BLaER1 treated with 17β-estradiol and CSF1 and Interleukin-3, amounts not matched to agents 10 nM and 100 nM (cell line): ENCODE results near the gene FAM13A.
"Not testable (repeated sequence)": the region's sequence is repeated elsewhere in the genome, so short reads cannot be mapped to it uniquely, and the experiment has no call there.

Experiments used
- H3K27ac ChIP-seq, 11 experiments: shearing (Covaris generic); formaldehyde crosslinking; 2 replicates each; pipeline ENCODE4 v1.8.1; 2022
- H3K27me3 ChIP-seq, 11 experiments: shearing (Covaris generic); formaldehyde crosslinking; 2 replicates each; pipeline ENCODE4 v1.8.1; 2022
- H3K36me3 ChIP-seq, 11 experiments: shearing (Covaris generic); formaldehyde crosslinking; 2 replicates each; pipeline ENCODE4 v1.8.1; 2022
- H3K4me1 ChIP-seq, 10 experiments: shearing (Covaris generic); formaldehyde crosslinking; 2 replicates each; pipeline ENCODE4 v1.8.1; 2022
- H3K4me2 ChIP-seq, 11 experiments: shearing (Covaris generic); formaldehyde crosslinking; 2 replicates each; pipeline ENCODE4 v1.8.1; 2022
- H3K4me3 ChIP-seq, 10 experiments: shearing (Covaris generic); formaldehyde crosslinking; 2 replicates each; pipeline ENCODE4 v1.8.1; 2022
- H3K9ac ChIP-seq, 11 experiments: shearing (Covaris generic); formaldehyde crosslinking; 2 replicates each; pipeline ENCODE4 v1.8.1; 2022
- H3K9me3 ChIP-seq, 11 experiments: shearing (Covaris generic); formaldehyde crosslinking; replicated peaks in 1 of 11; 2 replicates each; pipeline ENCODE4 v1.8.1; 2022
- H4K20me1 ChIP-seq, 11 experiments: shearing (Covaris generic); formaldehyde crosslinking; 2 replicates each; pipeline ENCODE4 v1.8.1; 2022
- Cebpa-rat ChIP-seq, 11 experiments: shearing (Covaris generic); IDR thresholded peaks; 2 replicates each; pipeline ENCODE4 v1.8.1; 2022

Gene FAM13A

DNA sequence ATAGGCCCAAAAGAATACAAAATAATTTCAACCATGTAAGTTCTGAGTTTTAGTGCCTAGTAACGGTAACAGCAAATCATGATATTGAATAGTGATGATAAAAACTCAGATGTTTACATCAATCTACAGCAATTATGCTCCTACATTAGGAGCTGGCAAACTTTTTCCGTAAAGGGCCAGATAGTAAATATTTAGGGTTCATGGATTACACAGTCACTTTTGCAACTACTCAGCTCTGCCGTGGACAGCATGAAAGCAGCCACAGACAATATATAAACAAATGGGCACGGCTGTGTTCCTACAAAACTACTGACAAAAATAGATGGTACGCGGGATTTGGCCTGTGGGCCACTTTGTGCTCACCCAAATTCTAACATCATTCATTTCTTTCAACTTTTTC is 191.5 kb downstream of the FAM13A start:
- no peak overlapping the region for H3K9ac ChIP-seq
- H3K27me3 ChIP-seq: no peaks in the 10 kb centered on the region

DNA sequence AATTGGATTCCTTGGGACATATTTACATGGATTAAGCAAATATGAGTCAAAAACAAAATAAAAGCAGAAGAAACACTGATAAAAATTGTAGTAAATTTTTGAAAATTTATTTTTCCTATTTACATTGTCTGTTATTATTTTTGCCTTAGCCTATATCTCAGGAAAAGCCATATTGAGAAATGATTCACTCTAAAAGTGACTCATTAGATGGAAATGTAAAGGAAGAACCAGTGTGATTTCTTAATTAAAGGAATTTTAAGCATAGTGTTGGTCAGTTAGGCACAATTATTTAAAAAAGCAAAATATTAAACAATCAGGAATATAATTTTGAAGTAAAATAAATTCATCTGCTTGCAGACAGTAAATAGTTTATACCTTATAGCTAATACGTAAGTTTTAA is 191.9 kb downstream of the FAM13A start:
- Histone ChIP-seq H4K20me1 (no peaks in the 10 kb centered on the region), H3K27ac (no peak overlapping the region), H3K4me1 (peaks cover 0 to 58% (median 12%) of the 10 kb centered on the region in 10 experiments; a peak in 14 of 20 replicates), H3K4me3 (no peak overlapping the region), H3K9ac (no peak overlapping the region), H3K36me3 (no peaks in the 10 kb centered on the region), H3K4me2 (peak overlapping the region in 4 of 11 experiments; percentile 1 to 38 (median 20); a peak in 5 of 22 replicates), H3K27me3 (no peaks in the 10 kb centered on the region), H3K9me3 (no peaks in the 10 kb centered on the region)
- TF ChIP-seq Cebpa-rat (IDR thresholded peaks at IDR 0.05): no peak

More for the DNA sequence above, 191.5 kb downstream of the FAM13A start:
- H4K20me1 ChIP-seq: no peaks in the 10 kb centered on the region
- no peaks in the 10 kb centered on the region for H3K9me3 ChIP-seq
- no peaks in the 10 kb centered on the region for H3K36me3 ChIP-seq
- peak overlapping the region in 3 of 11 experiments; percentile 1 to 38 (median 19); a peak in 3 of 22 replicates for H3K4me2 ChIP-seq
- H3K4me1 ChIP-seq: peaks cover 0 to 54% (median 7%) of the 10 kb centered on the region in 10 experiments; a peak in 14 of 20 replicates
- H3K27ac ChIP-seq: no peak overlapping the region
- no peak for TF ChIP-seq Cebpa-rat (IDR thresholded peaks at IDR 0.05)
- H3K4me3 ChIP-seq: no peak overlapping the region

DNA sequence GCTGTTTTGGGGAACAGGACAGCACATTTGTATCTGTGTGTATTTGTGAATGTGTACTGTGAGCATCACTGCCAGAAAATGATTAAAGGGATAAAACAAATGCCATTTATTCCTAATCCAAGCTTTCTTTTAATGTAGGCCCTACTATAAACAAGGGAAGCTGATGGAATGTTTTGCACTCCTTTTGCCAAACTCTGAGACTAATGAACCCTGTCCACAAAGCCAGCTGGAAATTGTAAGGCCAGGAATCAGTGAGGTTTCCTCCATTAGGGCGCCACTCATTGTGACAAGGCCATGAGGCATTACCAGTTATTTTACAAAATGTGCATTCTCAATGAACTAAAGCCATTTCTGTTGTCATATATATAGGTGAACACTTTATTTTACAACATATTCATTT is 196.4 kb downstream of the FAM13A start:
- Histone ChIP-seq H3K4me1 (peaks cover 19 to 97% (median 42%) of the 10 kb centered on the region in 10 experiments), H3K27me3 (no peaks in the 10 kb centered on the region), H3K9me3 (no peaks in the 10 kb centered on the region), H3K27ac (peak overlapping the region; percentile 79 to 96 (median 87); a peak in 19 of 22 replicates), H3K9ac (peak overlapping the region in 3 of 11 experiments; percentile 43 to 82 (median 78); a peak in 6 of 22 replicates), H3K36me3 (no peaks in the 10 kb centered on the region), H4K20me1 (no peaks in the 10 kb centered on the region), H3K4me2 (peak overlapping the region in 8 of 11 experiments; percentile 25 to 94 (median 87); a peak in 14 of 22 replicates), H3K4me3 (no peak overlapping the region)
- no peak for TF ChIP-seq Cebpa-rat (IDR thresholded peaks at IDR 0.05)

DNA sequence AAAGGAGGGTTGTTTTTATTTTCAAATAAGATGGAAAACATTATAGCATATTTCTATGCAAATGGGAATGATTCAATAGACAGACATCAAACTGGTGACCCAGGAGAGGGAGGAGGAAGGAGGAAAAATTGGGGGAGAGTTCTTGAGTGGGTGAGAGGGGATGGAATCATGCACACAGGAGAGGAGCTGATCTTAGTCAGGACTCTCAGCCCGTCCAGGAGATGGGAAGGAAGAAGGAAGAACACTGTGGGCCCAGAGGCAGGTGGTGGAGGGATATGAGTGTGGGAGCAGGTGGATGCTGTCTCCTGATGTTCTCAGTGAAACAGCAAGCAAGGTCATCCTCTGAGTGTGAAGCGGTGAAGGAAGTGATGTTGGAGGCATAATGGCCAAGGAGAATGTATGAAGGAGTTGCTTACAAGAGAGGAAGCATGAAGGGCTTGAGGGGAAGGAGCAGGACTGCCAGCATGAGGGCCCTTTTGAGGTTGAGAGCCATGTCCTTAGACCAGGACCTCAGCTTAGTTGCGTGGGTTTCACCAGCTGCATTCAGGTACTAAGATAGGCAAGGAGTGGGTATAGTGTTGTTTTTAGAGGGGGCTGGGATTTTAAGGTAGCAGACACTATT is 197.7 kb downstream of the FAM13A start:
- peaks cover 19 to 85% (median 42%) of the 10 kb centered on the region in 10 experiments for H3K4me1 ChIP-seq
- peak overlapping the region in 5 of 10 experiments; percentile 14 to 33 (median 24); a peak in 5 of 20 replicates for H3K4me3 ChIP-seq
- H3K4me2 ChIP-seq: peak overlapping the region; percentile 64 to 94 (median 86)

DNA sequence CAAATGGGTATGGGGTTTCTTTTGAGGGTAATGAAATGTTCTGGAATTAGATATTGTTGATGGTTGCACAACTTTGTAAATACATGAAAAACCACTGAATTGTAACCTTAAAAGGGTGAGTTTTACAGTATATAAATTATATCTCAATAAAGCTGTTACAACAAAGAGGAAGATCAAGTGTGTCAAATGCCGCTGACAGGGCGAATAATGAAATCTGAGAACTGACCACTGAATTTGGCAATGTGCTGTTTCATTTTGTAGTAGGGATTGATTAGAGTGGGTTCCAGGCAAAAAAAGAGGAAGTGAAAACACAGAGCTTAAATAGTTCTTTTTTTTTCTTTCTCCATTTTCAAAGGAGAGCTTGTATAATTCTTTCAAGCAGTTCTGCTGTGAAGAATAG is 198.2 kb downstream of the FAM13A start:
- TF ChIP-seq Cebpa-rat (IDR thresholded peaks at IDR 0.05): peak in 9 of 11 experiments; percentile 57 to 93 (median 82); a peak in 16 of 22 replicates
- H3K27ac ChIP-seq: peak overlapping the region; percentile 79 to 96 (median 87)
- H3K36me3 ChIP-seq: no peaks in the 10 kb centered on the region
- no peaks in the 10 kb centered on the region for H3K9me3 ChIP-seq
- peaks cover 19 to 80% (median 42%) of the 10 kb centered on the region in 10 experiments for H3K4me1 ChIP-seq
- H3K4me2 ChIP-seq: peak overlapping the region; percentile 64 to 94 (median 86)
- no peaks in the 10 kb centered on the region for H3K27me3 ChIP-seq
- H3K4me3 ChIP-seq: peak overlapping the region in 3 of 10 experiments; percentile 25 to 53 (median 27); a peak in 5 of 20 replicates
- peak overlapping the region; percentile 50 to 82 (median 71); a peak in 19 of 22 replicates for H3K9ac ChIP-seq
- no peaks in the 10 kb centered on the region for H4K20me1 ChIP-seq

More for the DNA sequence above, 197.7 kb downstream of the FAM13A start:
- TF ChIP-seq Cebpa-rat (IDR thresholded peaks at IDR 0.05): 0 out of 22 replicates have a peak, but pooled peaks of 1 of the 11 experiments have one; percentile 12
- H4K20me1 ChIP-seq: no peaks in the 10 kb centered on the region
- no peaks in the 10 kb centered on the region for H3K36me3 ChIP-seq
- H3K27ac ChIP-seq: peak overlapping the region; percentile 79 to 96 (median 87)
- H3K9me3 ChIP-seq: no peaks in the 10 kb centered on the region
- H3K9ac ChIP-seq: peak overlapping the region; percentile 49 to 82 (median 71)
- no peaks in the 10 kb centered on the region for H3K27me3 ChIP-seq

DNA sequence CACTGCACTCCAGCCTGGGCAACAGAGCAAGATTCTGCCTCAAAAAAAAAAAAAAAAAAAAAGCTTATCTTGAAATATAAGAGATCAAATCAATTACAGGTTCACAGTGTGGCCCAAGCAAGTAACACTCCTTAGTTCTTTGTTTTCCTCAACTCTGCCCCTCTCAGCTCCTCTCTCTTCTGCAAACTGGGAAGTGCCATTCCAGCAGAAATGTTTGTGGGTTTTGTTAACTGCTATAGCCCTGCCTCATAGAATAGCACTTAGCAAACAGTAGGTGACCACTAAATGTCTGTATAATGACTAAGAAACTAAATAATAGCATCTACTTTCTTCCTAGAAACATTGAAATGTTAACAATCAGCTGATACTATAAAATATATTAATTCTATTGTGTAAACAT is 199.4 kb downstream of the FAM13A start:
- Histone ChIP-seq H3K27me3 (no peaks in the 10 kb centered on the region), H3K4me1 (peaks cover 19 to 69% (median 42%) of the 10 kb centered on the region in 10 experiments), H3K4me3 (no peak overlapping the region), H3K9me3 (no peaks in the 10 kb centered on the region), H3K4me2 (peak overlapping the region in 10 of 11 experiments; percentile 4 to 94 (median 74); a peak in 17 of 22 replicates), H3K27ac (peak overlapping the region; percentile 79 to 96 (median 87); a peak in 21 of 22 replicates), H3K36me3 (no peaks in the 10 kb centered on the region), H3K9ac (peak overlapping the region in 5 of 11 experiments; percentile 4 to 82 (median 63); a peak in 4 of 22 replicates), H4K20me1 (no peaks in the 10 kb centered on the region)
- no peak for TF ChIP-seq Cebpa-rat (IDR thresholded peaks at IDR 0.05)

DNA sequence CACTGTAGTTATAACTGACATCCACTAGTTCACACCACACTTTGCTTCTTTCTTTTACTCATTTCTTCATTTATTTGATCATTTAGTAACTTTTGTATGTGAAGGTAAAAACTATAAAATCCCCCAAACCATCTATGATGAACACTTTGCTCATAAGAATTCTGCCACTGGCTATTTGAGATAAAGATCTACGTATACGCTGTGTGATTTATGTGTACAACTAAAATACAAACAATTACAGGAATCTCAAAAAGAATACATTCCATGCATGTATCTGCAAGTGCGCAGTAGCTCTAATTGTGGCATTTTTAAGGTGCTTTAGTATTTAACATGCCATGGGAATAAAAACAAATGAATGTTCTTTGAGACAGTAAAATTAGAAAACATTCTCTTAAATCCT is 202.5 kb downstream of the FAM13A start:
- Histone ChIP-seq H3K9ac (no peak overlapping the region), H3K27me3 (no peaks in the 10 kb centered on the region), H3K4me3 (no peak overlapping the region), H3K36me3 (no peaks in the 10 kb centered on the region), H3K4me1 (peaks cover 14 to 37% (median 25%) of the 10 kb centered on the region in 10 experiments), H3K9me3 (no peaks in the 10 kb centered on the region), H3K4me2 (no peak overlapping the region), H3K27ac (0 out of 22 replicates have a peak overlapping the region, but pooled peaks of 1 of the 11 experiments have one; percentile 9), H4K20me1 (no peaks in the 10 kb centered on the region)
- no peak for TF ChIP-seq Cebpa-rat (IDR thresholded peaks at IDR 0.05)

DNA sequence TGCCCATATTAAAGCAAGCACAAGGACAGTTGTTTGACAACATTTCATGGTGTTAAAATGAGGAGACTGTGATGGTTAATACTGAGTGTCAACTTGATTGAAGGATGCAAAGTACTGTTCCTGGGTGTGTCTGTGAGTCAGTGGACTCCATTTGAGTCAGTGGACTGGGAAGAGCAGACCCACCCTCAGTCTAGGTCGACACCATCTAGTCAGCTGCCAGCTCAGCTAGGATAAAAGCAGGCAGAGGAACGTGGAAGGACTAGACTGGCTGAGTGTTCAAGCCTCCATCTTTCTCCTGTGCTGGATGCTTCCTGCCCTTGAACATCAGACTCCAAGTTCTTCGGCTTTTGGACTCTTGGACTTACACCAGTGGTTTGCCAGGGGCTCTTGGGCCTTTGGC is 203.4 kb downstream of the FAM13A start:
- H3K4me3 ChIP-seq: not testable (repeated sequence)

DNA sequence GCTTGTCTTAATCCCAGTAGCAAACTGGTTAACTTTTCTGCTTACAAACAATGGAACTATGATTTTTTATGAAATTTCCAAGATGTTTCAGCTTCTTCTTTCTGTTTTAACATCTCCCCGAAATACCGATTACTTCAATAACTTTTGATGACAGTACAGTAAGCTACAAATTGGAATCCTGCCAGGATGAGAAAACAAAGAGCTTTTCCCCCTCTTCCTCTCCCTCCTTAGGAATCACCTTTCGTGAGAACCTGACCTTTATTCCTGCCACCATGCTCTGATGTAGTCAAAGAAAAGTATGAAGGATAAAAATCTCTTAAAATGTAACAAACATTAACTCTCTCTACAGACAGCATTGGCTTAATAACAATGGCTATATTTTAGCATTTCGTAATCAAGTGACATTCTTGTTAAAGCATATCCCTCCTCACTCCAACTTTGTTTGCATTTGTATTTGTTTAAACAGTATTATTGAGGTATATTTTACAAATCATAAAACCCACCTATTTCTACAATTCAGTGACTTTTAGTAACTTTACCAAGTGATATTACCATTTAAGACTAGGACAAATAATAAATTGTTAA is 210.7 kb downstream of the FAM13A start:
- no peak overlapping the region for H3K9ac ChIP-seq
- H3K27ac ChIP-seq: no peak overlapping the region
- no peak overlapping the region for H3K4me3 ChIP-seq
- H3K27me3 ChIP-seq: no peaks in the 10 kb centered on the region
- no peaks in the 10 kb centered on the region for H4K20me1 ChIP-seq
- TF ChIP-seq Cebpa-rat (IDR thresholded peaks at IDR 0.05): no peak
- peaks cover 0 to 21% (median 0%) of the 10 kb centered on the region in 10 experiments; a peak in 6 of 20 replicates for H3K4me1 ChIP-seq
- no peaks in the 10 kb centered on the region for H3K36me3 ChIP-seq
- H3K9me3 ChIP-seq: 0 out of 22 replicates have a peak, but pooled peaks cover 0 to 3% (median 0%) of the 10 kb centered on the region in 11 experiments
- peak overlapping the region in 3 of 11 experiments; percentile 30 to 58 (median 34); a peak in 4 of 22 replicates for H3K4me2 ChIP-seq

More for the DNA sequence above, 203.4 kb downstream of the FAM13A start:
- H3K27ac ChIP-seq, H3K27me3 ChIP-seq, H4K20me1 ChIP-seq, H3K4me2 ChIP-seq, H3K36me3 ChIP-seq, H3K9me3 ChIP-seq, H3K9ac ChIP-seq: not testable (repeated sequence)
- H3K4me1 ChIP-seq: peaks cover 7 to 31% (median 18%) of the 10 kb centered on the region in 10 experiments
